ENCODE measurements around the gene AUTS2. TPM values are rescaled to one million over a fixed set of nuclear protein-coding genes. Genes with fewer than 3 reads are reported as not detected.

The AUTS2 gene
- total and polyA plus RNA-seq, 4 donors = 4.9 to 24.4 (median 7.0) TPM

GRCh38 chr7:69885431-69885830 is 287.2 kb downstream of the AUTS2 start:
- no peaks in the 10 kb centered on the region for H3K36me3 ChIP-seq (ENCODE audit: control insufficient read depth in 4 of 4, insufficient read depth in 3 of 4, low read depth in 1 of 4, low read length in 3 of 4)
- H3K4me1 ChIP-seq (ENCODE audit: control insufficient read depth in 4 of 4, insufficient read depth in 4 of 4, low read length in 3 of 4) = no peaks in the 10 kb centered on the region
- no peak overlapping the region for H3K4me3 ChIP-seq (ENCODE audit: low read depth in 1 of 3, low read length in 3 of 3)
- no peaks in the 10 kb centered on the region for H3K9me3 ChIP-seq (ENCODE audit: control insufficient read depth in 4 of 4, low read length in 3 of 4)
- TF ChIP-seq MAX (IDR thresholded peaks at IDR 0.05) = no peak
- no peak for TF ChIP-seq RXRA (IDR thresholded peaks at IDR 0.05)
- no peak for TF ChIP-seq RAD21 (IDR thresholded peaks at IDR 0.05)
- TF ChIP-seq CTCF (IDR thresholded peaks at IDR 0.05; ENCODE audit: low read depth, low read length, missing input control) = no peak
- no peak for TF ChIP-seq HNF4A (conservative IDR thresholded peaks at IDR 0.05)
- TF ChIP-seq REST (IDR thresholded peaks at IDR 0.05) = no peak
- no peak for TF ChIP-seq ZBTB33 (IDR thresholded peaks at IDR 0.05)
- TF ChIP-seq ATF3 (IDR thresholded peaks at IDR 0.05) = no peak
- no peak for TF ChIP-seq YY1 (IDR thresholded peaks at IDR 0.05)
- no peak for TF ChIP-seq NR2F2 (IDR thresholded peaks at IDR 0.05)
- TF ChIP-seq EGR1 (IDR thresholded peaks at IDR 0.05; ENCODE audit: low read depth in 2 of 2) = no peak
- TF ChIP-seq FOXA2 (IDR thresholded peaks at IDR 0.05) = no peak
- no peak for TF ChIP-seq TAF1 (conservative IDR thresholded peaks at IDR 0.05)
- no peak for DNase-seq (ENCODE audit: low spot score)
- WGBS = 77% methylated on average over 3 of the region's 3 CpGs
- H3K9ac ChIP-seq (ENCODE audit: low read depth in 1 of 2, low read length in 2 of 2) = no peak overlapping the region
- H3K27ac ChIP-seq (ENCODE audit: low read depth in 1 of 2, low read length in 2 of 2) = no peak overlapping the region
- H3K27me3 ChIP-seq (ENCODE audit: control insufficient read depth in 4 of 4, insufficient read depth in 4 of 4, low read length in 3 of 4) = no peaks in the 10 kb centered on the region

- Histone ChIP-seq H3K4me3 (ENCODE audit: low read depth in 1 of 3, low read length in 3 of 3) (no peak overlapping the region), H3K4me1 (ENCODE audit: control insufficient read depth in 4 of 4, insufficient read depth in 4 of 4, low read length in 3 of 4) (no peaks in the 10 kb centered on the region), H3K27me3 (ENCODE audit: control insufficient read depth in 4 of 4, insufficient read depth in 4 of 4, low read length in 3 of 4) (no peaks in the 10 kb centered on the region), H3K9me3 (ENCODE audit: control insufficient read depth in 4 of 4, low read length in 3 of 4) (no peaks in the 10 kb centered on the region), H3K27ac (ENCODE audit: low read depth in 1 of 2, low read length in 2 of 2) (no peak overlapping the region), H3K36me3 (ENCODE audit: control insufficient read depth in 4 of 4, insufficient read depth in 3 of 4, low read depth in 1 of 4, low read length in 3 of 4) (no peaks in the 10 kb centered on the region), H3K9ac (ENCODE audit: low read depth in 1 of 2, low read length in 2 of 2) (no peak overlapping the region)
- no peak for DNase-seq (ENCODE audit: low spot score)
- 88% methylated on average over 6 of the region's 6 CpGs for WGBS
- TF ChIP-seq HNF4A (conservative IDR thresholded peaks at IDR 0.05) (no peak), FOXA2 (IDR thresholded peaks at IDR 0.05) (no peak), ATF3 (IDR thresholded peaks at IDR 0.05) (no peak), NR2F2 (IDR thresholded peaks at IDR 0.05) (no peak), FOXA1 (IDR thresholded peaks at IDR 0.05) (no peak), JUND (IDR thresholded peaks at IDR 0.05) (no peak), CTCF (IDR thresholded peaks at IDR 0.05; ENCODE audit: low read depth, low read length, missing input control) (no peak), MAX (IDR thresholded peaks at IDR 0.05) (no peak), ZBTB33 (IDR thresholded peaks at IDR 0.05) (no peak), GABPA (IDR thresholded peaks at IDR 0.05 in 1 of 2, conservative IDR thresholded peaks at IDR 0.05 in 1 of 2) (no peak), EGR1 (IDR thresholded peaks at IDR 0.05; ENCODE audit: low read depth in 2 of 2) (no peak), SP1 (IDR thresholded peaks at IDR 0.05) (no peak), YY1 (IDR thresholded peaks at IDR 0.05) (no peak)
Observed at GRCh38 chr7:69889338-69889975, 291.2 kb downstream of the AUTS2 start.
